HL-60 (cell line): Measurements from ENCODE around the gene LAMP1.

ENCODE experiments used
- CTCF ChIP-seq: IDR thresholded peaks from one replicate; pipeline ENCODE4 v1.5.1; 2011; ENCODE audit warnings: low read length, control low read depth, inconsistent platforms; ENCODE audit not compliant: insufficient read depth
- POLR2AphosphoS5 ChIP-seq: IDR thresholded peaks from 2 replicates; pipeline ENCODE4 v1.6.1; 2012; ENCODE audit warnings: low read depth

GRCh38 chr13:113321546-113321945 lies 24.5 kb downstream of the LAMP1 start:
- no peak for TF ChIP-seq CTCF
- TF ChIP-seq POLR2AphosphoS5 = no peak
